Measurements from ENCODE around the gene PRRC1.

PRRC1 gene

DNA sequence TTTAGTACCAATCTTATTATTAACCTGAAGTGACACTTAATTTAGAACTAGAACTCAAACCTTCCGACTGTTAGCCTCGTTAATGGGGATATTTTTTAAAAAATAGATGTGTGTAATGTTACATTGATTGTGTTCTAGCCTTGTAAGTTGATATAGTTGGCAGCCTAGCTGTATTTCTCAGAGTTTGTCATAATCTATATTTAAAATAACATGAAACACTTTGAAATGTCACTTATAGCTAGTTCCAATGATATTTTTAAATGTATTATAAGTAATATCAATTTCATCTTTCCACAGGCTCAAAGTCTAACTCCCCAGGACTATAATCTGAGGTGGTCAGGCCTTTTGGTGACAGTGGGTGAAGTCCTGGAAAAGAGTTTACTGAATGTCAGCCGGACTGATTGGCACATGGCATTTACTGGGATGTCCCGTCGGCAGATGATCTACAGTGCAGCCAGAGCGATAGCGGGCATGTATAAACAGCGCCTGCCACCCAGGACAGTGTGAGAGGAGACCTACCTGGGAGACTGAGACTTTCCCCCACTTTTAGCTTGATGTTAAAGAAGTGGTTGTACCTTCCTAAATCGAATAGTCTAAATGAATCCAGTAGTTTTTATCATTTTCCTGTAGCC is 34.1 kb downstream of the PRRC1 start:
- Mint-ChIP-seq H3K4me3 (no peak overlapping the region), H3K36me3 (ENCODE audit: low read depth) (peaks cover 64% of the 10 kb centered on the region), H3K9me3 (no peaks in the 10 kb centered on the region), H3K4me1 (peaks cover 12% of the 10 kb centered on the region), H3K27me3 (ENCODE audit: low read depth, poor library complexity) (no peaks in the 10 kb centered on the region), H3K27ac (no peak overlapping the region)
- no peak for DNase-seq
- TF ChIP-seq, protein P1, sequence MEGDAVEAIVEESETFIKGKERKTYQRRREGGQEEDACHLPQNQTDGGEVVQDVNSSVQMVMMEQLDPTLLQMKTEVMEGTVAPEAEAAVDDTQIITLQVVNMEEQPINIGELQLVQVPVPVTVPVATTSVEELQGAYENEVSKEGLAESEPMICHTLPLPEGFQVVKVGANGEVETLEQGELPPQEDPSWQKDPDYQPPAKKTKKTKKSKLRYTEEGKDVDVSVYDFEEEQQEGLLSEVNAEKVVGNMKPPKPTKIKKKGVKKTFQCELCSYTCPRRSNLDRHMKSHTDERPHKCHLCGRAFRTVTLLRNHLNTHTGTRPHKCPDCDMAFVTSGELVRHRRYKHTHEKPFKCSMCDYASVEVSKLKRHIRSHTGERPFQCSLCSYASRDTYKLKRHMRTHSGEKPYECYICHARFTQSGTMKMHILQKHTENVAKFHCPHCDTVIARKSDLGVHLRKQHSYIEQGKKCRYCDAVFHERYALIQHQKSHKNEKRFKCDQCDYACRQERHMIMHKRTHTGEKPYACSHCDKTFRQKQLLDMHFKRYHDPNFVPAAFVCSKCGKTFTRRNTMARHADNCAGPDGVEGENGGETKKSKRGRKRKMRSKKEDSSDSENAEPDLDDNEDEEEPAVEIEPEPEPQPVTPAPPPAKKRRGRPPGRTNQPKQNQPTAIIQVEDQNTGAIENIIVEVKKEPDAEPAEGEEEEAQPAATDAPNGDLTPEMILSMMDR (IDR thresholded peaks at IDR 0.05) = no peak

DNA sequence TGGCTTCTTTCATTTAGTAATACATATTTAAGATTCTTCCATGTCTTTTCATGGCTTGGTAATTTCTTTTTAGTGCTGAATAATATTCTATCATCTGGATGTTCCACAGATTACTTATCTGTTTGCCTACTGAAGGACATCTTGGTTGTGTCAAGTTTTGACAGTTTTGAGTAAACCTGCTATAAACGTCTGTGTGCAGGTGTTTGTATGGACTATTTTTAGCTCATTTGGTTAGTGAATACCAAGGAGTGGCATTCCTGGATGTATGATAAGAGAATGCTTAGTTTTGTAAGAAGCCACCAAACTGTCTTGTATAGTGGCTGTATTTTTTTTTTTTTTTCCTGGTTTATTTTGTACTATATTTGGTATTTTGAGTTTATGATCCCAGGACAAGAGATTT is 38.4 kb downstream of the PRRC1 start:
- DNase-seq = no peak
- Mint-ChIP-seq H3K27ac (no peak overlapping the region), H3K4me3 (no peak overlapping the region), H3K4me1 (peaks cover 19% of the 10 kb centered on the region), H3K36me3 (ENCODE audit: low read depth) (peaks cover 42% of the 10 kb centered on the region), H3K9me3 (peaks cover 3% of the 10 kb centered on the region), H3K27me3 (ENCODE audit: low read depth, poor library complexity) (no peaks in the 10 kb centered on the region)
- TF ChIP-seq, protein P1 (IDR thresholded peaks at IDR 0.05) = no peak

DNA sequence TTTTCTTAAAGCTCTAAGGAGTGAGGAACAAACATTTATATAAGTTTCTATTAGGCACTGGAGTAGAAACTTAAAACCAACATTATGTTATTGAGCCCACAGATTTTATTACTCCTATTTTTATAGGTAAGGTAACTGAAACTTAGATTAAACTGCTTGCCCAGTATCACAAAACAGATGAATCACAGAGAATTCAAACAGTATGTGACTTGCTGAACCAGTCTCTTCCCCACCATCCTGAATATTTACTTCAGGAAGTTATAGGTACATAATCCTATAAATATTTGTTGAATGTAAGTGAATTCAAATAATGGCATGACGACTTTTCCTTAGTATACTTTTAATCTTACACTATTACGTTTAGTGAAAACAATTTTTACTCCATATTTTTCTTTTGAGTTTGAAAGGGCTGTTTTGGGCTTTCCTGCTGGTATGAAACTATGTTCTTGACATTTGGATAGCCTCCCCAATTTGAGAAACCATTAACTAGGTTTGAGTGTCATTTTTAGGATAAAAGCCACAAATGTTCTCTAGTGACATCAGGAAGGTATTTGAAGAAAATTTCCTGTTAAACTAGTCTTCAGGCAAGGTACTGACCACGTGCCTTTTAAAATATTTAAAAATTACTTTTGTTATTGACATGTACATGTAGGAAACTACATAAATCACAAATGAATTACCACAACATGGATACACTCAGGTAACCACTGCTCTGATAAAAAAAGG is 39.3 kb downstream of the PRRC1 start:
- Mint-ChIP-seq H3K4me3 (no peak overlapping the region), H3K27ac (no peak overlapping the region), H3K4me1 (peaks cover 21% of the 10 kb centered on the region), H3K9me3 (peaks cover 3% of the 10 kb centered on the region), H3K27me3 (ENCODE audit: low read depth, poor library complexity) (no peaks in the 10 kb centered on the region), H3K36me3 (ENCODE audit: low read depth) (peaks cover 38% of the 10 kb centered on the region)
- TF ChIP-seq, protein P1 (IDR thresholded peaks at IDR 0.05) = no peak
- DNase-seq = no peak

DNA sequence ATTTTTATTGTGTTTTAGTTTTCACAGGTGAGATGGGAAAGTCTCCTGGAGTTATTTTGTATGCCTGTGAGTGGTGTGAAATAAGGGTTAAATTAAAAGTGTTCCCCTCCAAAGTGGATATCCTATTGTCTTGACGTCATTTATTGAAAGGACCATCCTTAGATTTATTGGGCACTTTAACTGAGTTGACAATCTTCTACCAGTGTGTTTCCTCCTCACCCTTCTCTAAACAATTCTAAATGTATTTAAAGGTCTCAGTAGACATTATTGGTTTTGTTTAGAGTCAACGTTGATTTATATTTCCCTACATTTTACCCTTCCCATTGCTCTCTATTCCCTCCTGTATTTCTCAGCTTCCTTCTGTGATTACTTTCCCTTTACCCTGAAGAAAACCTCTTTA is 40.8 kb downstream of the PRRC1 start:
- H3K27me3 Mint-ChIP-seq (ENCODE audit: low read depth, poor library complexity) = no peaks in the 10 kb centered on the region
- TF ChIP-seq, protein P1 (IDR thresholded peaks at IDR 0.05) = no peak
- H3K27ac Mint-ChIP-seq = no peak overlapping the region
- H3K4me1 Mint-ChIP-seq = peaks cover 24% of the 10 kb centered on the region
- H3K4me3 Mint-ChIP-seq = no peak overlapping the region
- H3K9me3 Mint-ChIP-seq = peaks cover 3% of the 10 kb centered on the region
- peaks cover 31% of the 10 kb centered on the region for H3K36me3 Mint-ChIP-seq (ENCODE audit: low read depth)
- no peak for DNase-seq

GRCh38 chr5:127561254-127561653 is 43.8 kb downstream of the PRRC1 start:
- DNase-seq = no peak
- TF ChIP-seq, protein P1 (IDR thresholded peaks at IDR 0.05) = no peak
- Mint-ChIP-seq H3K27me3 (ENCODE audit: low read depth, poor library complexity) (no peaks in the 10 kb centered on the region), H3K27ac (no peak overlapping the region), H3K9me3 (peaks cover 3% of the 10 kb centered on the region), H3K36me3 (ENCODE audit: low read depth) (peaks cover 12% of the 10 kb centered on the region), H3K4me1 (peaks cover 12% of the 10 kb centered on the region), H3K4me3 (no peak overlapping the region)

- peak; percentile 11 for DNase-seq
These were observed 44.8 kb downstream of the PRRC1 start for GRCh38 chr5:127562252-127562651.

More at GRCh38 chr5:127562252-127562651, 44.8 kb downstream of the PRRC1 start:
- Mint-ChIP-seq H3K9me3 (peaks cover 3% of the 10 kb centered on the region), H3K27me3 (ENCODE audit: low read depth, poor library complexity) (no peaks in the 10 kb centered on the region), H3K4me1 (peaks cover 12% of the 10 kb centered on the region), H3K36me3 (ENCODE audit: low read depth) (peaks cover 12% of the 10 kb centered on the region), H3K27ac (no peak overlapping the region), H3K4me3 (no peak overlapping the region)
- TF ChIP-seq, protein P1 (IDR thresholded peaks at IDR 0.05) = peak; percentile 49

Data from nephron progenitor cell (in vitro differentiated cells).